DMS53 (cell line): Measurements from ENCODE around the gene PMPCA.
A peak's percentile ranks its signal among the peaks of the same experiment; 100 is the strongest.

Source experiments
- DNase-seq: peaks from one replicate; lab custom pipeline; 2025; lab: John Stamatoyannopoulos, UW

Gene PMPCA

DNA sequence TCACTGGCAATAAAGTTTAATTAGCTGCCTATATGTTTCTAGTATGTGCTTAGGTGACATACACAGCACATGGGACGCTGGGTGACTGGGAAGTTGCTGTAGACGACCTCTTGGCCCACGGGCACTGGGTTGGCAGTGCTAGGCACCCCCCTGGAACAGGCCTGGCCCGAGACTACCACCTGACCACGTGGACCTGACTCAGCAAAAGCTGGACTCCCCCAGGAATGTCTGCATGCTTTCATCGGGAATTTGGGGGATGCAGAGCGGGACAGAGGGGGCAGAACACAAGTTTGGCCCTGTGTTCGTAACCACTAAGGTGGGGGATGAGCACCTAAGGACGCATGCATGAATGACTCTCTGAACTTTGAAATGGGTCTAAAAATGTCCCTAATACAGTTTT, 45.8 kb downstream of the PMPCA start:
- DNase-seq: no peak

GRCh38 chr9:136457326-136457725, 46.9 kb downstream of the PMPCA start:
- DNase-seq: no peak

DNA sequence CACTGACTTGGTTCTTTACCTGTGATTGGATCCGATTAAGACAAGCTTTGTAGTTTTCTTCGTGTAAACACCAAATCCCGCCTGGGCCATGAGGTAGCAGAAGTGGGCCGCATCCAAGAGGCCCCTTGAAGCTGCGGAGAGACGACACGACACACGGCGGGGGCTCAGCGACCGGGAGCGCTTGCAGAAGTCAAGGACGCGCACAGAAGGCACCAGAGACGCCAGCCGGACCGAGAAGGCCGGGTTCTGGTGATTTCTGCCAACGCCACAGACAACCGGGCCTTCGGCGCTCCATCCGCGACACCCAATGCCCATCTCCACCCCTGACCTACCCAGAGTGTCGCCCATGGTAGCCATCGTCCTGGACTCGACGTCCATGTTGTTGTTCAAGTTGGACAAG, 49.0 kb downstream of the PMPCA start:
- no peak for DNase-seq

GRCh38 chr9:136460772-136461325, 50.4 kb downstream of the PMPCA start:
- no peak for DNase-seq

DNA sequence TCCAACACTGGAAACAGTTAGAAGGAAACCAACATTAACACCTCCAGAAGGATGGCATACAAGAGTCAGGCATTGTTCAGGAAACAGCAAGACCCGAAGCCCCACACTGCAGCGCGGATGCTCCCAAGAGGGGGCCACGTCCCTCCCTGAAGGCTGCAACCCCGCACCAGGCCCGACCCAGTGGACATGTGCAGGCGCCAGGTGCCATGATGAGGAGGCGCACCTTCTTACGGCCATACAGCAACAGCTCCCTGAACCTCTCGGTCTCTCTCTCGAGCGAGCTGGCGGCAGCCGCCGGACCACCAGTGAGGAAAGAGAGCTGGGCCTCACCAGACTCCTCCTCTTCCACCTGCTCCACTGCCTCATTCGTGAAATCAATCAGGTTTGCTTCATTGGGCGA, 52.2 kb downstream of the PMPCA start:
- DNase-seq: no peak

- no peak for DNase-seq
These were observed 53.1 kb downstream of the PMPCA start for GRCh38 chr9:136463578-136463977.

DNA sequence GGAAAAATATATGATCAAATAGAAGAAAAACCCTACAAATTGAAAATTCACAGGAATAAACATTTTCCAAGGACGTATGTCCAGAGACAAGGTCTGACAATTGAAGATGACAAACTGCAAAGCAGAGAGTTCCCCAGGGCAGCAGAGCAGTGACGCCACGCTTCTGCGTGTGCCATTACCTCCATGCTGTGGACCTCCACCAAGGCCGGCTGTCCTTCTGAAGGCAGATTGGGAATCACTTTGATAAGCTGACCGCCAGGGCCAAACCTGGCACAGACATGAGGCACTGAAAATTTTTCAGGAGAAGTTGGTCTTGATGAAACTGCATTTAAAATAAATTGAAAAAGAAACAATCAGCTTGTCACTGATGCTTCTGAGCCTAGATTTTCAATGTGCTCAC, 53.8 kb downstream of the PMPCA start:
- no peak for DNase-seq

GRCh38 chr9:136465500-136466154, 55.2 kb downstream of the PMPCA start:
- DNase-seq: no peak

- no peak for DNase-seq
These were observed 55.7 kb downstream of the PMPCA start for GRCh38 chr9:136466155-136466541.

DNA sequence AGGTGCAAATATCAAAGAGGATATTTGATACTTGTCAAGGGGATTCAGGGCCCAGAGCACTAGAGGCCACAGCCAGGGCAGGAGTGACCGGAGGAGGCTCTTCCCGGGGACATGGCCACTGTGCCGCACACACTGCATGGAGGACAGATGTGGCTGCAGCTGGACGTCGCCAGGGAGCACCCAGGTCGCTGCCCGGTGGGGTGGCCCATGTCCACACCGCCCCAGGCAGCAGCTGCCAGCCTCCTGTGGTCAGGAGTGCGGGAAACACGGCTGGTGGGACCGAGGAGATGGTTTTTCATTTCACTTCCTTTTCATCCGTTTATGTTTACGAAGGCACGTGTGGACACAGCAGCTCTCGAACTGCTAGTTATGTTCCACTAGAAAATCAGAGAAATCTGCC, 57.3 kb downstream of the PMPCA start:
- peak; percentile 36 for DNase-seq

- DNase-seq: no peak
These were observed 59.9 kb downstream of the PMPCA start for GRCh38 chr9:136470356-136470755.

GRCh38 chr9:136470792-136471469, 60.5 kb downstream of the PMPCA start:
- DNase-seq: no peak

- DNase-seq: no peak
These were observed 61.5 kb downstream of the PMPCA start for GRCh38 chr9:136471802-136472487.

GRCh38 chr9:136472640-136473353, 62.3 kb downstream of the PMPCA start:
- DNase-seq: no peak

- DNase-seq: no peak
These were observed 62.9 kb downstream of the PMPCA start for GRCh38 chr9:136473354-136473721.
